ENCODE results near the gene DCTD.

Gene DCTD

DNA sequence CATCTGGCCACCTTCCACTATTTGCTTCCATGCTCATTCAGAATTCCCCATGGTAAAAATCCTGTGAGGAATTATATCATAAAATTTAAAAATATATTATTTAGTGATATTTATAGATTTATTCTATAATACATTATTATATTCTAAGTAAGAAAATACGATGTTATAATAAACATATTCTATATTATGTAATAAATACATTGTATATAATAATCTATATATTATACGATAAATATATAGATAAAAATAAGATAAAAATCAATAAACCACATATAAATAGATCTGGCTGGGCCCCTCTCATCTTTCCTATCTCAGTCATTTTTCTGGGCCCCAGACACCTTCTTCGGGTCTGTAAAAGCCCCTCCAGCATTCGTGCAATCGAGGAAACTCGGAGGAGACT lies 68.5 kb downstream of the DCTD start:
- no peak overlapping the region for H3K27ac ChIP-seq
- no peak for TF ChIP-seq ZFX (IDR thresholded peaks at IDR 0.05)
- no peak for TF ChIP-seq CTCF (conservative IDR thresholded peaks at IDR 0.05)

DNA sequence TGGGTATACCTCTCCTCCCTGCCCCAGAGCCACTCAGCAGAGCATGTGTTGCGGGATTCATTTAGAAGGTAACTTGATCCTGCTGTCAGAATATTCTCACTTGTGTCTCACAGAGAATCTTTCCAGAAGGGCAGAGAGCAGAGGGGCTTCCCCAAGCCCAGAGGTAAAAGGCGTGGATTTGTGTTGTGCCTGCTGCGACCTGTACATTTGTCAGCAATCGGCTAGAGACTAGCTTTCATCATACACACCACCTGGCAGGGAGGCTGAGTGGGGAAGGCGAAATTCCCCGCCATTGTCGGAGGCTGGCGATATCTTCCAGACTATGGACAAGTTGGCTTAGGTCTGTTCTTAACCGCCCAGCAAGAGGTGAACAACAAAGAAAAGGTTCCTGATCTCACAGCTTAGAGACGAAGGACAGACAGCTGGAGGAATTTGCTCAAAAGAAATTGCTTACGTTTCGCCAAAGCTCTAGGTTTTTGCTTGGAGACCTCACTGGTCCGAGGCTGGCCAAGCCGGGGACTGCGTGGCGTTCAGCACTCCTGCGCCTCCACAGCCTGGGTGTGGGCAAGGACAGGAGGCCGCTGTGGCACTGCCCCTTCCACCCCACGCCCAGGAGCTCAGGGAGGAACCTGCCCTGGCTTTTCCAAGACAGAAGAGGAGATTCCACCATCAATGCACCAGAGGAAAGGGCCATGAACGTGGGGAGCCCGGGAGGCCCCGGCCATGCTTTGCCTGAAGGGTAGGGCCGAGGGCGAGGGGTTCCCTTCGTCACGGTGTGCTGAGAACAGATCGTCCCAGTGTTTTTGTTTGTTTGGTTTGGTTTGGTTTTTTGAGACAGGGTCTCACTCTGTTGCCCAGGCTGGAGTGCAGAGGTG lies 69.4 kb downstream of the DCTD start:
- TF ChIP-seq CTCF (conservative IDR thresholded peaks at IDR 0.05) = no peak
- no peak for TF ChIP-seq ZFX (IDR thresholded peaks at IDR 0.05)
- H3K27ac ChIP-seq = no peak overlapping the region

DNA sequence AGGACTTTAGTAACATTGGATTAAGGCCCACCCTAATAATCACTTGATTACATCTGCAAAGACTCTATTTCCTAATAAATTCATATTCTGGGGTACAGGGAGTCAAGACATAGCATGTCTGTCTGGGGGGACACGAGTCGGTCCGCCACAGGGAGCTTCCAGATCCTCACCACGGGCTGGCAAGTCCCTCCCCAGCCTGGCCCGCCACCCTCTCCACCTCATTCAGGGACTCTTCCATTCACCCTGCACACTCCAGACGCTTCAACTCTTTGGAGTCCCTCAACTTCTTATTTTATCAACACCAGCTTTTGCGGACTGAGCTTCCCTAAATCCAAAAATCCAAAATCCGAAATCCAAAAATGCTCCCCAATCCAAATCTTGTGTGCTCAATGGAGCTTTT lies 71.2 kb downstream of the DCTD start:
- H3K27ac ChIP-seq = no peak overlapping the region
- TF ChIP-seq ZFX (IDR thresholded peaks at IDR 0.05) (no peak), CTCF (conservative IDR thresholded peaks at IDR 0.05) (no peak)

- TF ChIP-seq CTCF (conservative IDR thresholded peaks at IDR 0.05) (no peak), ZFX (IDR thresholded peaks at IDR 0.05) (no peak)
- H3K27ac ChIP-seq = no peak overlapping the region
Measured at GRCh38 chr4:182845618-182846017, 71.6 kb downstream of the DCTD start.

GRCh38 chr4:182843808-182844325 lies 73.3 kb downstream of the DCTD start:
- H3K27ac ChIP-seq = no peak overlapping the region
- TF ChIP-seq CTCF (conservative IDR thresholded peaks at IDR 0.05) (no peak), ZFX (IDR thresholded peaks at IDR 0.05) (no peak)

- H3K27ac ChIP-seq = no peak overlapping the region
- no peak for TF ChIP-seq ZFX (IDR thresholded peaks at IDR 0.05)
- no peak for TF ChIP-seq CTCF (conservative IDR thresholded peaks at IDR 0.05)
Measured at GRCh38 chr4:182842759-182843390, 74.3 kb downstream of the DCTD start.

GRCh38 chr4:182842104-182842600 lies 75.0 kb downstream of the DCTD start:
- TF ChIP-seq CTCF (conservative IDR thresholded peaks at IDR 0.05) (no peak), ZFX (IDR thresholded peaks at IDR 0.05) (no peak)
- H3K27ac ChIP-seq = no peak overlapping the region

Data from C4-2B (cell line).